Measurements from ENCODE around the gene RAB3B.
"Not testable (repeated sequence)": the region's sequence is repeated elsewhere in the genome, so short reads cannot be mapped to it uniquely, and the experiment has no call there.

The RAB3B gene

GRCh38 chr1:51988254-51988653 is 2.2 kb downstream of the RAB3B start:
- no peak for DNase-seq

DNA sequence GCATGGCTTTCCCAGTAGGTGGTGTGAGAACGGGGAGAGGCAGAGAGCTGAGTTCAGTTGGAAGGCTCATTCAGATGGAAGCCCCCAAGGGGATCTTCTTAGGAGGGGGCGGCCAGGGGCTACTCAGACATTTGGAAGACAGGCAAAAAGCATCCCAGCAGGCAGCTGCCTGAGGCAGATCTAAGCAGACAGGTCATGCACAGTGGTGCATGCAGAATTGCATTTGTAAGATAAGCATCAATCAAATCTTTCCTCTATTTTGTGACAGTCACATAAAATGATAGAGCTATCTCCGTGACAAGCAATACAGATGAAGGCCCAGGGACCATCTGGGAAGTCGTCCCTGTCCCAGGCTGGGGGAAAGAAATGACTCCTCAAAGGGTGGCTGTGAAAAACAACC is 3.8 kb downstream of the RAB3B start:
- DNase-seq: no peak

DNA sequence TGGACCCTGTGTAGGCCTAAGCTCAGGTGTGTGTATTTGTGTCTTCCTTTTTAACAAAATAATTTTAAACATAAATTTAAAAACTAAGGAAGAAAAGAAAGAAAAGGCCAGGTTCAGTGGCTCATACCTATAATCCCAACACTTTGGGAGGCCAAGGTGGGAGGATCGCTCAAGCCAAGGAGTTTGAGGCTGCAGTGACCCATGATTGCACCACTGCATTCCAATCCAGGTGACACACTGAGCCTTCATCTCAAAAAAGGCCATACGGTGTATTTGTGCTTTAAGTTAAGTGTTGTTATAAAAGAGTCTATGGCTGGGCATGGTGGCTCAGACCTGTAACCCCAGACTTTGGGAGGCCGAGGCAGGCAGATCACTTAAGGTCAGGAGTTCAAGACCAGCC is 8.3 kb downstream of the RAB3B start:
- DNase-seq: no peak

GRCh38 chr1:51981555-51981954 is 8.9 kb downstream of the RAB3B start:
- no peak for DNase-seq

DNA sequence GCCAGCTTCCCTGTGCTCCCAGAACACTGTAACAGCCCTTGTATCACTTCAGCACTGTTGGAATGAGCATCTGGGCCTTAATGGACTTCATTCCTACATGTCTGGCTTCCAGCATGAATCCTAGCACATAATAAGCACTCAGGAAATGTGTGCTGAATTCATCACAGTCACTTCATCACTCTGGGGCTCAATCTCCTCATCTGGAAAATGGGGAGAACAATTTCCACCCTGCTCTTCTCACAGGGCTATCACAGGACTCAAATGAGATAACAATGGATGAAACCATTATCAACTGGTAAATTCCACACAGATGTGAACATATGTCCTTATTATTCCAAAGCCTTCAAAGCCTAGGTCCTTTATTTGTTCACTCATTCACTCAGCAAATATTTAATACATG is 12.4 kb downstream of the RAB3B start:
- no peak for DNase-seq

- DNase-seq: peak; percentile 24
Measured at GRCh38 chr1:51976846-51977602, 13.5 kb downstream of the RAB3B start.

DNA sequence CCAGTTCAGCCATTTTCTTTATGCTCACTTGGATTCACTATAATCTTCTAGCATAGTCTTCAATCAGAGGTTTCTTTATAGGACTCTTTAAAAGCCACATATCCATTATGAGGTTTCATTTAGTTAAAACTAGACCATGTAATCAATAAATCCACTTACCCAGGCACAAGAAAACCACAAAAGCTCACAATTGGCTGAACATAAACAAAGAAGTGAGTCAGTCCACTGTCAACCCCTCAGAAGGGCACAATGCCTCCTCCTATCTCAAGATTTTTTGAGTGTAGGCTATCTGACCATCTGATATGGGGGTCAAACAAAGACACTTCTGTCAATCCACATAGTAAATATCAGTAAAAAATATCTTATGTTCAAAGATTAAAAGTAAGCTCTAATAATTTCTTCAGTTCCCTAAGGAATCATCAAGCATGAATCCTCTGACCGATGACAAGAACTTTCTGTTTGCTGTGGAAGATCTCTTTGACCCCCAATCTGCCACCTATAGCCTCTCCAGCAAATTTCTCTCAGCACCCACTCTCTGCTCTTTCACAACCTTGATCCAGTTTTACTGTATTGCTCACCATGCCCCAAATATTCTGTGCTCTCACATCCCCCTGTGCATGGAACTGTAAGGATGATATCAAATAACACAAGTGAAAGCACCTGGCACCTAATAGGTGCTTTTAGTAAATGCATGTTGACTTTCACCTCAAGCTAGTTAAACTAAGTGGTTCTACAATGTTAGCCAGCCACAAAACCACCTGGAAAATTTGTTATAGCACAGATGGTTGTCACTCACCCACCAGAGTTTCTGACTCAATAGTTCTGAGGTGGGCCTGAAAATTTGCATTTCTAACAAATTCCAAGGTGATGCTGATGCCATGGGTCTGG is 16.7 kb downstream of the RAB3B start:
- peak; percentile 79 for DNase-seq

- DNase-seq: no peak
Measured at GRCh38 chr1:51969038-51969705, 21.3 kb downstream of the RAB3B start.

DNA sequence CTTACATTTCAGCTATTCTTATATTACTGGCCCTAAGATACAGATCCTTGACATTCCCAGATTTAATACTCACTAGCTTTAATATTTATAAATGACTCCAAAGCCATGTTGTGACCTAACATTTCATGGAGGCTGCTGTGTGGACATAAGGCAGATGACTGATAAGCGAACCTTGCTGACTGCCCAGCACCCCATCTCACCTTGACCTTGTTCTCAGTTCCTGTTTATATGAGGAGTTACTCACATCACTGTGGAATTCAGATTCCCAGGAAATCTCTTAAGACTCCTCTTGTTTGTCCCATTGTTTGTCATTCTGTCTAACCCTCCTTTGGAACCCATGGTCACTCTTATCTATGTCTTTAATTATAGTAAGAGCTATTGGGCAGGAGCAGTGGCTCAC is 21.9 kb downstream of the RAB3B start:
- DNase-seq: no peak

GRCh38 chr1:51967213-51967791 is 23.2 kb downstream of the RAB3B start:
- DNase-seq: not testable (repeated sequence)

DNA sequence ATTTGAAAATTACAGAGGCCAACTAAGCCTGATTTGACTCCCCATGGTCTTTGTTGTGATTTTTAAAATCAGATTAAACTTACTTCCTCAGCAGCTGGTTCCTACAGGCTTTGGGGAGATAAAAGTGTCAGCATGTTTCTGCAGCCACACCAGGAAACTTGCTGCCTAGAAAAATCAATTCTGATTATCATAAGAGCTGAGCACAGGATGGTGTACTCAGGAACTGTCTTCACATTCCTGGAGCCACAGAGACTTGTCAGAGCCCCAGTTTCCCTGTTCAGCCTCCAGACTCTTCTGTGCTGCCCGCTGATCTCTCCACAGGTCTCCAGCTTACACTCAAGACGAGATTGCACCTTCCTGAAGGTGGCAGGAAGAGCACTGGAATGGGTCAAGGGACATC is 23.9 kb downstream of the RAB3B start:
- DNase-seq: no peak

DNA sequence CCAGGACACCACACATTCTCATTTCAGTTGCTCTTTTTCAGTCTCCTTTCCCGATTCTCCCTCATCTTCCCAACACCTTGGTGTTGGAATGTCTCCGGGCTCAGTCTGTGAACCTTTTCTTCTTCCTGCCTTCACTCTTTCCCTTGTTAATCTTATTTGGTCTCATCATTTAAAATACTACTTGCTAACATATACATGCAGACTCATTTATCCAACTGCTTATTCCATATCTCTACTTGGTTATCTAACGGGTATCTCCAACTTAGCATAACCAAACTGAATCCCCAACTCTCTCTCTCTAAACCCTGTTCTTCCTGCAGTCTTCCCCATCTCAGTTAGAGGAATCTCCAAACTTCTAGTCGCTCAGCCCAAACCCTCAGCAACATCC is 26.2 kb downstream of the RAB3B start:
- no peak for DNase-seq

DNA sequence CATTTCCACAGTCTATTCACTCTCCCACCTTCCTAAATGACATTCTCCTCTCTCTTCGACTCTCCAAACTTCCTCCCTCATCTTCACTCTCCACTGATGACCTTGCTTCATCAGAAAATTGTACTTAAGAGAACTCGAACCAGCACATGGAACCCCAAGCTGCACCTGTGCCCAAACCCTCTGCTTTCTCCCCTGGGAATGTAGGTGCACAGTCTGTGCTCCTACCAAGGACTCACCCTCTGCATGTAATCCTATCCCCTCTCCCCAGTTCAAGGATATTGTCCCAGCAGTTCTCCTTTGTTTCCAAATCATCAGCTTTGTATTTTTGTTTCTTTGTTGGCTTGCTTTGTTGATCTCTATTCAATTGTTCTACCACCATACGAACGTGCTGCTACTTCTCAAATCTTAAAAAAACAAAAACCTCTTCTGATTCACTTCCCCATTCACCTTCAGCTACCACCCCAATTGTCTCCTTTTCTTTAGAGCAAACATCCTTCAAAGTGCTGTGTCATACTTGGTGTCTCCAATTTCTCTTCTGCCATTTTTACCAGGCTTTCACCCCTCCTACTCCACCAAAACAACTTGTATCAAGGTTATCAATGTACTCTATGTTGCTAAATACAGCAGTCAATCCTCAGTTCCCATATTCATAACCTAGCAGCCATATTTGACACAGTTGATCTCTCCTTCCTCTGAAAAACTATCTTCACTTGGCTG is 26.8 kb downstream of the RAB3B start:
- DNase-seq: no peak

GRCh38 chr1:51962486-51963356 is 27.8 kb downstream of the RAB3B start:
- no peak for DNase-seq

DNA sequence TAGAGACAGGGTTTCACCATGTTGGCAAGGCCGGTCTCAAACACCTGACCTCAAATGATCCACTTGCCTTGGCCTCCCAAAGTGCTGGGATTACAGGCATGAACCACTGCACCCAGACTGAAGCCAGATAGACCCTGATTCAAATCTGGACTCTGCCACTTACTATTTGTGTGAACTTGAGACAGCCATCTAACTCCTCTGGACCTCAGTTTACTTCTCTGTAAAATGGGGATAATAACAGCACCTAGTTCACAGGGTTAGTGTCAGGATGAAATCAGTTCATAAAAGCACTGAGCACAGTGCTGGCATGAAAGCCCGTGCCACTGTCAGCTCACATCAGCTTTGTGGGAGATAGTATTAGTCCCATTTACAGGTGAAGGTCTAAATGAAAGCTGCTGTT is 28.5 kb downstream of the RAB3B start:
- no peak for DNase-seq

DNA sequence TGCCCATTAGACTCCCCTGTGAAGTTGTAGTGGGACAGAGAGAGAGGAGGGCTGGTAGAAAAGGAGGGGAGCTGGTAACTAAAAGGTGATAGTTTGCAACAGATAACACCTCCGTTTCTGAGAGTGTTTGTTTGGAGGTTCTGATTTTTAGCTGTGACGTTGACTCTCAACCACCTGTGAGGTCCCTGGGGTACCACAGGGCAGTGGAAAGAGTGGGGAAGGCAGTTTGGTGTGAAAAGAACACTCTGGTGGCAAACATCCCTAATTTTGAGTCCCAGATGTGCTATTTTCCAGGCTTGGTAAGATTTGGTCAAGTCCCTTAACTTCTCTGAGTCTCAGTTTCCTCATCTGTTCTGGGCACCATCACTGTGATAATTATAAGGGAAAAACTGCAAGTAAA is 29.3 kb downstream of the RAB3B start:
- DNase-seq: no peak

GRCh38 chr1:51960262-51960661 is 30.2 kb downstream of the RAB3B start:
- DNase-seq: peak; percentile 4

DNA sequence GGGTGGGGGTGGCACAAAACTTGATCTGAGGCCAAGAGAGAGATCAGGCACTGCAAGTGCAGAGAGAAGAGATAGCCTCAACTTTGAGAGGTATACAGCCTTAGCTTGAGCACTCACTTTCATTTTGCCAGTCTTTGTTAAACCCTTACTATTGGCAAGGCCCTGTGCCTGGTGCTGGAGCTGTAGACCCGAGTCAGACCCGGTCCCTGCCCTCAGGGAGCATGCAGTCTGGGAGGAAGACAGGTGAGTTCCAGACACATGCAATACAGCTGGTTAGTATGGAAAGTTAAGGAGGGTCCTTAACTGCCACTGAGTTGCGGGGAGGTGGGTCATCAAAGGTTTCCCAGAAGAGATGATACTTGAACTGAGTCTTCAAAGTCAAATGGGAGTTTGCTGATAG is 31.7 kb downstream of the RAB3B start:
- no peak for DNase-seq

DNA sequence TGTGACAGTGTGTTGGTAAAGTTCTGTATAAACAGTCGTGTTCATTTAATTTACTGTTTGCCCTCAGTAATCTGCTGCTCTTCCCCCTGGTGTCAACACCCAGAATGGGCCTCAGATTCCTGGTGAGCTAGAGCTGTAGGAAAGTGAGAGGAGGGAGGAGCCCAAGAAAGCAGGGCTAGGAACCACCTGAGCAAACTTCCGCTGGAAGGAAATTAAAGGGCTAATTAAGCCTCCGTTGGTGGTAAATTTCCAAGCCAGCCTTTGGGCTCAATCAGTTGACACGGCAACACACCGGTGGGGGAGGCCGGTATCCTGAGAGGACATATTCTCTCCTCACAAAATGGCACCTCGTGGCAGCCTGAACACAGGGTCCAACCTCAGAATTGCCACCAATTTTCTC is 32.9 kb downstream of the RAB3B start:
- DNase-seq: peak; percentile 89

- peak; percentile 25 for DNase-seq
Measured at GRCh38 chr1:51956528-51957509, 33.7 kb downstream of the RAB3B start.
